Activated CD4-positive, alpha-beta T cell treated with anti-CD3 and anti-CD28 coated beads, Interleukin-2, amount 50 U/mL, for 1 hour (primary cell): ENCODE measurements around the gene RLN3.

ENCODE experiments used
- DNase-seq: peaks from one replicate; pipeline ENCODE4 v3.0.0-alpha.2; 2020

RLN3 gene

GRCh38 chr19:14056069-14056666, 28.2 kb downstream of the RLN3 start:
- no peak for DNase-seq

- no peak for DNase-seq
These were observed 28.9 kb downstream of the RLN3 start for GRCh38 chr19:14056741-14057356.

GRCh38 chr19:14058182-14059092, 30.5 kb downstream of the RLN3 start:
- no peak for DNase-seq

- DNase-seq: peak; percentile 59
These were observed 31.1 kb downstream of the RLN3 start for GRCh38 chr19:14059093-14059480.

- no peak for DNase-seq
These were observed 31.8 kb downstream of the RLN3 start for GRCh38 chr19:14059652-14060155.

- no peak for DNase-seq
These were observed 33.3 kb downstream of the RLN3 start for GRCh38 chr19:14061081-14061749.

GRCh38 chr19:14061751-14062557, 34.0 kb downstream of the RLN3 start, which contains the start of gene PALM3:
Gene PALM3 (minus strand): TSS chr19:14062076. CDS start chr19:14061980, 96 bp downstream.
- no peak for DNase-seq

GRCh38 chr19:14062558-14062855, 34.6 kb downstream of the RLN3 start:
- DNase-seq: no peak

- DNase-seq: no peak
These were observed 35.2 kb downstream of the RLN3 start for GRCh38 chr19:14063105-14063504.

- no peak for DNase-seq
These were observed 38.2 kb downstream of the RLN3 start for GRCh38 chr19:14066134-14066533.

- DNase-seq: no peak
These were observed 42.5 kb downstream of the RLN3 start for GRCh38 chr19:14070268-14071050.

- no peak for DNase-seq
These were observed 44.8 kb downstream of the RLN3 start, which contains the start of gene MISP3 for GRCh38 chr19:14072535-14073260. Gene MISP3 (plus strand): TSS chr19:14072786. CDS start chr19:14073310, 524 bp downstream.

GRCh38 chr19:14073261-14073924, 45.4 kb downstream of the RLN3 start:
- DNase-seq: peak; percentile 71

GRCh38 chr19:14073925-14074838, 46.2 kb downstream of the RLN3 start:
- no peak for DNase-seq

- DNase-seq: no peak
These were observed 50.5 kb downstream of the RLN3 start for GRCh38 chr19:14078411-14078810.
